OCI-LY7 (cell line): Measurements from ENCODE around the gene DMD. TPM values are rescaled to one million over a fixed set of nuclear protein-coding genes. Genes with fewer than 3 reads are reported as not detected.

Source experiments
- BruUV-seq: library from RNA; stranded (reverse); fragments of 400-500 nt; replicated peaks from 2 replicates; lab custom pipeline; 2021; lab: Mats Ljungman, UMichigan
- CTCF ChIA-PET: fragments of 300-600 bp; sonication (Branson Sonifier 250); formaldehyde crosslinking; loops from one replicate; lab custom pipeline; 2022; ENCODE audit warnings: antibody characterized with exemption; ENCODE audit not compliant: unreplicated experiment; lab: Charles Lee
- POLR2A ChIA-PET: fragments of 300-600 bp; sonication (Branson Sonifier 250); formaldehyde crosslinking; loops from one replicate; lab custom pipeline; 2022; ENCODE audit warnings: antibody characterized with exemption; lab: Charles Lee
- DNase-seq: peaks from one replicate; pipeline ENCODE4 v3.0.0-alpha.2; 2015; ENCODE audit warnings: low spot score
- H2AFZ ChIP-seq: fragments of 200-600 bp; sonication (generic), shearing (Covaris generic); 2 replicates; pipeline ENCODE4 v1.6.1; 2014; ENCODE audit warnings: mild to moderate bottlenecking, antibody characterized with exemption, low read length, moderate library complexity
- H3K27ac ChIP-seq: fragments of 200-600 bp; sonication (generic); 2 replicates; pipeline ENCODE4 v1.5.1; 2014; ENCODE audit warnings: mixed run types, low read depth, mild to moderate bottlenecking, moderate library complexity, low read length, inconsistent platforms; ENCODE audit not compliant: poor library complexity, severe bottlenecking
- H3K36me3 ChIP-seq: fragments of 200-600 bp; sonication (generic); 2 replicates; pipeline ENCODE4 v1.6.1; 2014; ENCODE audit warnings: mild to moderate bottlenecking, antibody characterized with exemption, low read length, moderate library complexity, mixed read lengths; ENCODE audit not compliant: insufficient read depth
- H3K4me1 ChIP-seq: fragments of 200-600 bp; sonication (generic); 2 replicates; pipeline ENCODE4 v1.5.1; 2014; ENCODE audit warnings: mild to moderate bottlenecking, low read length; ENCODE audit not compliant: insufficient read depth, poor library complexity, severe bottlenecking
- H3K4me2 ChIP-seq: fragments of 200-600 bp; sonication (generic); 2 replicates; pipeline ENCODE4 v1.6.1; 2014; ENCODE audit warnings: mild to moderate bottlenecking, low read length
- H3K4me3 ChIP-seq: fragments of 200-600 bp; sonication (generic); 2 replicates; pipeline ENCODE4 v1.5.1; 2014; ENCODE audit warnings: mild to moderate bottlenecking, low read depth, low read length; ENCODE audit not compliant: poor library complexity, severe bottlenecking
- H3K79me2 ChIP-seq: fragments of 200-600 bp; sonication (generic); 2 replicates; pipeline ENCODE4 v1.6.1; 2016; ENCODE audit warnings: low read depth, mild to moderate bottlenecking, low read length, moderate library complexity, mixed read lengths; ENCODE audit not compliant: insufficient read depth
- H3K9me2 ChIP-seq: fragments of 200-600 bp; sonication (generic); 2 replicates; pipeline ENCODE4 v1.6.1; 2016; ENCODE audit warnings: mild to moderate bottlenecking, low read length, mixed read lengths; ENCODE audit not compliant: insufficient read depth
- H3K9me3 ChIP-seq: fragments of 200-600 bp; sonication (generic); 2 replicates; pipeline ENCODE4 v1.6.1; 2014; ENCODE audit warnings: mild to moderate bottlenecking, mixed run types, low read length, mixed read lengths
- H4K20me1 ChIP-seq: fragments of 200-600 bp; sonication (generic); 2 replicates; pipeline ENCODE4 v1.6.1; 2014; ENCODE audit warnings: mild to moderate bottlenecking, antibody characterized with exemption, low read length, moderate library complexity, mixed read lengths; ENCODE audit not compliant: insufficient read depth
- EZH2phosphoT487 ChIP-seq: fragments of 200-600 bp; sonication (generic); IDR thresholded peaks from 2 replicates; pipeline ENCODE4 v1.6.1; 2018; ENCODE audit warnings: low read depth, borderline replicate concordance, mild to moderate bottlenecking, mixed run types, antibody characterized with exemption, low read length, moderate library complexity, mixed read lengths
- intact Hi-C: fragments of 100-400 bp; cut with micrococcal nuclease; formaldehyde crosslinking; loops from one replicate; pipeline ENCODE4 v1.10.0; 2022; ENCODE audit not compliant: unreplicated experiment
- total RNA-seq, 2 experiments: library from RNA; depleted of rRNA in 1 of 2; stranded (reverse); fragments of >200 nt in 1 of 2; shearing (Covaris generic) in 1 of 2; gene quantifications; 2 replicates each; pipeline ENCODE4 v1.2.3, GENCODE V29; 2014 to 2022
- TF ChIP-seq, protein P1 (sequence below): fragments of 200-600 bp; sonication (generic); conservative IDR thresholded peaks from 2 replicates; pipeline ENCODE4 v1.5.1; 2014; ENCODE audit warnings: mild to moderate bottlenecking, antibody characterized with exemption, low read length, moderate library complexity, mixed read lengths

Gene DMD
- total RNA-seq, 2 experiments from 2014 or later, result 20.5 to 61.4 TPM

DNA sequence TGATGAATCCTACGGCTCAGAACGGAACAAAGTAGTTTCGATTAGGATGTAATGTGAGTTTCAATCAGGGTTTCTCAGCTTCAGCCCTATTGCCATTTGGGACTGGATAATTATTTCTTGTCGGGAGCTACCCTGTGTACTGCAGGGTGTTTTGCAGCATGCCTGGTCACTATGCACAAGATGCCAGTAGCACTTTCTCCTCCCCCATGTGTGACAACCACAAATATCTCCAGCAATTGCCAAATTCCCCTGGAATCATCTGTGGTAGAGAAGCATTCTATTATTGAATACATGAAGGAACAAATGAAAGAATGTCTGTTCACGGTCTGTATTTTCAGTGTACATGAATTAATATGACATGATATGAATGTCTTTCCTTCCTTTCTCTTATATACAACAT is 1356.6 kb downstream of the DMD start:
- no peak for TF ChIP-seq EZH2phosphoT487
- TF ChIP-seq, protein P1, sequence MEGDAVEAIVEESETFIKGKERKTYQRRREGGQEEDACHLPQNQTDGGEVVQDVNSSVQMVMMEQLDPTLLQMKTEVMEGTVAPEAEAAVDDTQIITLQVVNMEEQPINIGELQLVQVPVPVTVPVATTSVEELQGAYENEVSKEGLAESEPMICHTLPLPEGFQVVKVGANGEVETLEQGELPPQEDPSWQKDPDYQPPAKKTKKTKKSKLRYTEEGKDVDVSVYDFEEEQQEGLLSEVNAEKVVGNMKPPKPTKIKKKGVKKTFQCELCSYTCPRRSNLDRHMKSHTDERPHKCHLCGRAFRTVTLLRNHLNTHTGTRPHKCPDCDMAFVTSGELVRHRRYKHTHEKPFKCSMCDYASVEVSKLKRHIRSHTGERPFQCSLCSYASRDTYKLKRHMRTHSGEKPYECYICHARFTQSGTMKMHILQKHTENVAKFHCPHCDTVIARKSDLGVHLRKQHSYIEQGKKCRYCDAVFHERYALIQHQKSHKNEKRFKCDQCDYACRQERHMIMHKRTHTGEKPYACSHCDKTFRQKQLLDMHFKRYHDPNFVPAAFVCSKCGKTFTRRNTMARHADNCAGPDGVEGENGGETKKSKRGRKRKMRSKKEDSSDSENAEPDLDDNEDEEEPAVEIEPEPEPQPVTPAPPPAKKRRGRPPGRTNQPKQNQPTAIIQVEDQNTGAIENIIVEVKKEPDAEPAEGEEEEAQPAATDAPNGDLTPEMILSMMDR, result no peak
- H3K4me1 ChIP-seq, result no peaks in the 10 kb centered on the region
- ChIA-PET POLR2A (no interaction called here), CTCF (no interaction called here)
- H3K36me3 ChIP-seq, result no peaks in the 10 kb centered on the region
- no peak overlapping the region for H2AFZ ChIP-seq
- no peaks in the 10 kb centered on the region for H4K20me1 ChIP-seq
- H3K4me3 ChIP-seq, result no peak overlapping the region
- H3K79me2 ChIP-seq, result no peaks in the 10 kb centered on the region
- no peaks in the 10 kb centered on the region for H3K9me2 ChIP-seq
- no peak overlapping the region for H3K27ac ChIP-seq
- no peak overlapping the region for H3K4me2 ChIP-seq
- DNase-seq, result no peak
- no peaks in the 10 kb centered on the region for H3K9me3 ChIP-seq
- intact Hi-C loops, result no loop called here
- BruUV-seq, result no TSS peak

DNA sequence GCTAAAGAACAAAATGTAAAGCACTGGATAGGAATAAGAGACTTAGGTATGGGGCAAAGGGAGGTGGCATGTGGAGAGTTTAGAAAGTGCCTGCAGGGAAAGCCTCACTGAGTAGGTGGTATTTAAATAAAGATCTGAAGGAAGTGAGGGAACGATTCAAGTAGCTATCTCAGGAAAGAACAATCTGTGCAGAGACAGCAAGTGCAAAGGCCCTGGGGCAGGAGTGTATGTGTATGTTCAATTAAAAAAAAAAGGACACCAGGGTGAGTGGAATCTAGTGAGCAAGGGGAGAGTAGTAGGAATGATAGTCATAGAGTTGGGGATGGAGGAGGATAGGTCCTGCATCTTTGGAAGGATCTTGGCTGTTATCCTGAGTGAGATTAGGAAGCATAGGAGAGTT is 1359.6 kb downstream of the DMD start:
- no peaks in the 10 kb centered on the region for H3K9me2 ChIP-seq
- H3K4me3 ChIP-seq, result no peak overlapping the region
- no peaks in the 10 kb centered on the region for H3K9me3 ChIP-seq
- no peaks in the 10 kb centered on the region for H3K36me3 ChIP-seq
- intact Hi-C loops, result no loop called here
- BruUV-seq, result no TSS peak
- no peak overlapping the region for H2AFZ ChIP-seq
- TF ChIP-seq, protein P1, result no peak
- no peak for TF ChIP-seq EZH2phosphoT487
- no peaks in the 10 kb centered on the region for H3K4me1 ChIP-seq
- POLR2A ChIA-PET, result no interaction called here
- H3K27ac ChIP-seq, result no peak overlapping the region
- DNase-seq, result no peak
- no peaks in the 10 kb centered on the region for H4K20me1 ChIP-seq
- CTCF ChIA-PET, result no interaction called here
- no peak overlapping the region for H3K4me2 ChIP-seq
- no peaks in the 10 kb centered on the region for H3K79me2 ChIP-seq

DNA sequence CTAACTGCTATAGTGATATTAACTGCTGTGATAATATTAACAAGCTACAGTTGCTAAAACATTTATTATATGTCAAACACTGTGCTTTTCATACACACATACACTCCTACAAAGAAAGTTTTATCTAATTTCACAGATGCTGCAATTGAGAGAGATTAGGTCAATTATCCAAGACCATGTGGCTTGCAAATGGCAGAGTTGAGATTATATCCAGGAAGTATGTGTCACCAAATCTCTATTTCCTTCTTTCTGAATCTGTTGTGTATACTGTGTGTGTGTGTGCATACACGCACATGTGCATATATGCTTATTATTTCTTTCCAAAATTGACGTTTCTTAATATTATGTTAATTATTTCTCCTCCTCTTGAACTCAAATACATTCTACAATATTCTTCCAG is 1363.6 kb downstream of the DMD start:
- Histone ChIP-seq H4K20me1 (no peaks in the 10 kb centered on the region), H3K79me2 (no peaks in the 10 kb centered on the region), H3K9me2 (no peaks in the 10 kb centered on the region), H3K4me1 (no peaks in the 10 kb centered on the region), H3K9me3 (no peaks in the 10 kb centered on the region), H2AFZ (no peak overlapping the region), H3K4me3 (no peak overlapping the region), H3K27ac (no peak overlapping the region), H3K4me2 (no peak overlapping the region), H3K36me3 (no peaks in the 10 kb centered on the region)
- no peak for DNase-seq
- intact Hi-C loops, result no loop called here
- TF ChIP-seq EZH2phosphoT487, result no peak
- TF ChIP-seq, protein P1, result no peak
- ChIA-PET CTCF (no interaction called here), POLR2A (no interaction called here)
- no TSS peak for BruUV-seq
